COR-L47 (cell line): ENCODE measurements around the gene SLC38A7.

Experiments used
- DNase-seq: peaks from one replicate; lab custom pipeline; 2025; lab: John Stamatoyannopoulos, UW

SLC38A7 gene

DNA sequence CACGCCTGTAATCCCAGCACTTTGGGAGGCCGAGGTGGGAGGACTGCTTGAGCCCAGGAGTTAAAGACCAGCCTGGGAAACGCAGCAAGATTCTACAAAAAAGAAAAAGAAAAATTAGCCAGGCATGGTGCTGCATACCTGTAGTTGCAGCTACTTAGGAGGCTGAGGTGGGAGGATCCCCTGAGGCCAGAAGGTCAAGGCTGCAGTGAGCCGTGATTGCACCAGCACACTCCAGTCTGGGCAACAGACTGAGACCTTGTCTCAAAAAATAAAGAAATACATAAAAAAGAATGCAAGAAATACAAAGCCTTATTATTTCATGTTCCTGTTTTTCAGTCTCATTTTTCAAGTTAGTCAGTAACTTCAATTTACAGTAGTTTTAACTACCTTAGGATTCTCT, 49.1 kb downstream of the SLC38A7 start:
- DNase-seq = no peak

DNA sequence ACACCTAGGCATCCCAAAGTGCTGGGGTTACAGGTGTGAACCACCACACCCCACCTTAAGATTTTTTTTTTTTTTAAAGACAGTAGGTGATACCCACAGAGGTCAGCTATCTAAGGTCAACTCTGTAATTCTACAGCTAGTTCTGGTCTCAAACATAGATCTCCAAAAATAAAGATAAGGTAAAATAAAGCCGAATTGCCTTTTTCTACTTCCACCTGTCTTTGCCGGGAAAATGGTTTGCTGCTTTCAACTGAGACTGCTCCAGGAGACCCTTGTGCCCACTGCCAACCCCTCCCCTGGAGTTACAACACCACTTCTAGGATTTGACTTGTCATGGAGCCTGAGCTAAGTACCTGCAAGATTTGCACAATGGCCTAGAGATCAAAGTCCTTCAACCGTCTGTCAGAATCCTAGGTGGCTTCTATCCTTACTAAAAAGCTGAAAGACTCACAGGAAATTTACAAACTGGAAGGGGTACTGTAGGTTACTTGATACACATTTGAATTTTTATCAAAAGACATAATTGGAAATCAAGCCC, 50.2 kb downstream of the SLC38A7 start:
- no peak for DNase-seq

DNA sequence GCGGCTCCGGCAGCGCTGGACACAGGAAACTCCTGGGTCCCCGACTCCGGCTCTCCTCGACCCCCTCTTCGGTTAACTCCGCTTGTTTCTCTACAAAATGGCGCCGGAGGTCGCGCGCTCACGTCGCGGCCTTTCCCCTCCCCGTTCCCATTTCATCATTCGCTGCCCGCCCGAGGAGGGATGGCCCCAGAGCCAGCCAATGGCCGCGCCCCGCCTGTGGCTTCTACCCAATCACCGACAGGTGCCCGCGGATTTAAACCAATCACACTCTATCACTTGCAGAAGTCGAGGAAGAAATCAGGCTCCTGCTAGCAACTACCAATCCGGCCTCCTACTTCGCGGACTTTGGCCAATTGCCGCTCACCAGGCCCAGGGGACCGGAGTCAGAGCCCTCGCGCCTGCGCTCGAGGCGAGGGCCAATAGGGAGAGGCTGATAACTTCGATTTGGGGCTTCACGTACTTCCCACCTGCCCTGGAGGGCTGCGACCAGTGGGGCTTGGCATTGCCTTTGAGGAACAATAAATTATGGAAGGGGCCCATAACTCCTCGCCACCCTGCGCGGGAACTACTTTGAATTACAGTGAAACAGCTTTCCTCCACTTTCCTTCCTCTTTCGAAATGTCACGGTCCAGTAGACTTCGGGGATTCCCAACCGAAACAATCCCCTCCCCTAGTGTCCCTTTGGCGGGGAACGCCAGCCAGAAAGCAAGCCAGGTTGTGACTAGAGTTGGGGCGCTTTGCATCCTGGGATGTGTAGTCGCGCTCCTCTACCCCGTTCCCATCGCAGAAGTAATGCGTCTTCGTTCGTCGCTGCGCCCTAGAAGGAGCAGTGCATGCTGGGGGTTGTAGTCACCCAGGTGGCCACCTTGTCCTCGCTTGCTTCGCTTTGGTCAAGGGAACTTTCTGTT, 54.6 kb downstream of the SLC38A7 start, which contains the start of gene CNOT1:
Gene CNOT1 (minus strand): TSS at position 94 of the 908 bp plus-strand sequence. CDS start 30,489 bp downstream, outside the sequence.
- peak; percentile 98 for DNase-seq

DNA sequence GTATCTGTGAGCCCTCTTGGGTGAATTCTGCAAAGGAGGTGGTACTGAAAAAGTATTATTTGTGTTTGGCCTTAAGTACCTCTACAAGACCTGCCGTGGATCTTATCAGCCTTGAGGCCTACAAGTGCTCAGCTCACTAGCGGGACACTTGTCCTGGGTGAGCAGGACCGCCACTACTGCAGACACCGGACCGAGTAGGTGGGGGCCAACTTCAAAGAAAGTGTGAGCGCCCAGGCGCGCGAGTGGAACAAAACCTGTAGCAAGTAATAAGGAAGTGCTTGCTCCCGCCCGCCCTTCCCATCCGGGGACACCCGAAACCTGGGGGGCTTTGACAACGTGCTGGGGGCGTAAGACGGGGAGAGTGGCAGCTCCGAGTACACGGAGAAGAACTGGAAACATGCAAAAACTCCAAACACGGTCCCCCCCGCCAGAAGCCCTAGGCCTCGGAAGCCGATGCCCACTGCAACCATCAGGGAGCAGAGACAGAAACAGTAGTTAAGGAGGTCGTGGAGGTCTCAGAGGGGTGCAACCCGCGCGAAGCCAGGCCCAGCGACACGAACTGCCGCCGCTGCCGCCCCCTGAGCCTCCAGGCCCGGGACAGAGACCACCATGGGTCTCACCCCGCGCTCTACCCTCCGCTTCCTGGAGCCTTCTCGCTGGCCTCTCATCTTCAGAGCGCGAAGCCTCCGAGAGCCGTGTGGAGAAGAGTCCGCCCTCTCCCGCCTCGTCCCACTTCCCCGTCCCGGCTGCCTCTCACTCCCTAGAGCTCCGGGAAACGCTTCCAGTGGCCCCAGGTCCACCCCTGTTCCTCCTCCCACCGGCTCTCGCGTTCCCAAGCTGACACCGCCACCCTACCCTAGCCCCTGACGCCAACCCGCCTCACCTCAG, 55.5 kb downstream of the SLC38A7 start:
- DNase-seq = peak; percentile 34

DNA sequence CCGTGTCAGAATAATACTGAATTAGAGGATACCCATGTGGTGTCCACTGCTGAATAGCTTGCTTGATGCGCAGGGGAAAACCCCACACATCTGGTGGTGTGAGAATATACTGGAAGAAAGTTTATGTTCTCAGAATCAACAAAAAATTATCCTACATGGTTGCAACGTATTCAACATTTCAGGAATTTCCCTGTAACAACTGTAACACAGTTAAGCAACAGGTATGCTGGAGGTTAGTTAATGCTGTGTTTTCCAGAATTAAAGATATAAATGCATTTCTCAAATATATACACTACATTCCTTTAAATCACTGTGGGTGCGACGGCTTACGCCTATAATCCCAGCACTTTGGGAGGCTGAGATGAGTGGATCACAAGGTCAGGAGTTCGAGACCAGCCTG, 60.4 kb downstream of the SLC38A7 start:
- no peak for DNase-seq

DNA sequence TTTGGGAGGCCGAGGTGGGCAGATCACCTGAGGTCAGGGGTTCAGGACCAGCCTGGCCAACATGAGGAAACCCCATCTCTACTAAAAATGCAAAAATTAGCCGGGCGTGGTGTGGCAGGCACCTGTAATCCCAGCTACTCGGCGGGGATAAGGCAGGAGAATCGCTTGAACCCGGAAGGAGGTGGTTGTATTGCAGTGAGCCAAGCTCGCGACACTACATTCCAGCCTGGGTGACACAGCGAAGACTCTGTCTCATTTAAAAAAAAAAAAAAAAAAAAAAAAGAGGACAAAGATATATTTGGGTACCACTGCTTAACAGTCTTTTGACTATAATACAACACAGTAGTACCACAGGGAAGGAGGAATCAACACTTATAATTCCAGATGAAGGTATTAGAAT, 64.2 kb downstream of the SLC38A7 start:
- DNase-seq = no peak

DNA sequence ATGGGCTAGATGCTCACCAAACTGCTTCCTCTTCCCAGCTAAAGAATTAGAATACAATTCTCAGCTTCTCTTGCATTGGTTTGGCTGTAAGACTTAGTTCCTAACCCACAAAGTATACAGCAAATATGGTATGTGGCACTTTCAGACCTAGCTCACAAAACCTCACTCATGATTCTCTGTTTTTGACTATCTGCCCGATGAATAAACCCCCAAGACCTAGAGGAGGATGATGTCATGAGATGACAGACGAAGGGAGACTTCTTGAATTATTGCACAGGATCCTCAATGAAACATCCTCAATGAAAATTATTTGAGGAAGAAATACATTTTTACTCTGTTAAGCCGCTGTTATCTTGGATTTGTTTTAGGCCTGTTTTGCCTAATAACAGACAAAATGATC, 69.3 kb downstream of the SLC38A7 start:
- no peak for DNase-seq
